ENCODE measurements around the gene FBRS.

- no peak for TF ChIP-seq CTCF (IDR thresholded peaks at IDR 0.05 in 4 of 5, conservative IDR thresholded peaks at IDR 0.05 in 1 of 5)
- TF ChIP-seq POLR2A (IDR thresholded peaks at IDR 0.05) = no peak
Measured at GRCh38 chr16:30700491-30700890, 42.3 kb downstream of the FBRS start.
